Measurements from ENCODE around the gene COL6A5.

DNA sequence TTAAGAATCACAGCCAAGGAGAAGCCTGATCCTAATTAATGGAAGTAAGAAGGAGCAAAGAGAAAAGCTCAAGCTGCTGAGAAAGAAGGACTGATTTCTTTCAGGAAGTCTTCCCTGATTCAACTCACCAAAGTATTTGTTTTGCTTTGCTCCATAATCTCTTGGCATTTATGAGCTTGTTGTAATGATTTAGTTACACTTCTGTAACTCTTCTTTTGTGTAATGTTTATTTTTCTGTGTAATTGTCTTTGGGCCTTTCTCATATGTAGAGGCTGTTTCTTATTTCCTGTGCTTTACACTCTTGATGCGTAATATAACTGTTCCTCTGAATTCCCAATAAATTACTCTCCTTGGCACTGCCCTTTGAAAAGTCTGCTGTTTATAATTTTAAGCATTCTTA lies 80.0 kb downstream of the COL6A5 start:
- TF ChIP-seq, protein P1, sequence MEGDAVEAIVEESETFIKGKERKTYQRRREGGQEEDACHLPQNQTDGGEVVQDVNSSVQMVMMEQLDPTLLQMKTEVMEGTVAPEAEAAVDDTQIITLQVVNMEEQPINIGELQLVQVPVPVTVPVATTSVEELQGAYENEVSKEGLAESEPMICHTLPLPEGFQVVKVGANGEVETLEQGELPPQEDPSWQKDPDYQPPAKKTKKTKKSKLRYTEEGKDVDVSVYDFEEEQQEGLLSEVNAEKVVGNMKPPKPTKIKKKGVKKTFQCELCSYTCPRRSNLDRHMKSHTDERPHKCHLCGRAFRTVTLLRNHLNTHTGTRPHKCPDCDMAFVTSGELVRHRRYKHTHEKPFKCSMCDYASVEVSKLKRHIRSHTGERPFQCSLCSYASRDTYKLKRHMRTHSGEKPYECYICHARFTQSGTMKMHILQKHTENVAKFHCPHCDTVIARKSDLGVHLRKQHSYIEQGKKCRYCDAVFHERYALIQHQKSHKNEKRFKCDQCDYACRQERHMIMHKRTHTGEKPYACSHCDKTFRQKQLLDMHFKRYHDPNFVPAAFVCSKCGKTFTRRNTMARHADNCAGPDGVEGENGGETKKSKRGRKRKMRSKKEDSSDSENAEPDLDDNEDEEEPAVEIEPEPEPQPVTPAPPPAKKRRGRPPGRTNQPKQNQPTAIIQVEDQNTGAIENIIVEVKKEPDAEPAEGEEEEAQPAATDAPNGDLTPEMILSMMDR (IDR thresholded peaks at IDR 0.05; ENCODE audit: low read depth, low read length, missing input control) = no peak
- no peak for TF ChIP-seq JUND (IDR thresholded peaks at IDR 0.05)
- TF ChIP-seq, protein P2, sequence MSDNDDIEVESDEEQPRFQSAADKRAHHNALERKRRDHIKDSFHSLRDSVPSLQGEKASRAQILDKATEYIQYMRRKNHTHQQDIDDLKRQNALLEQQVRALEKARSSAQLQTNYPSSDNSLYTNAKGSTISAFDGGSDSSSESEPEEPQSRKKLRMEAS (IDR thresholded peaks at IDR 0.05) = no peak
- TF ChIP-seq, protein P3, sequence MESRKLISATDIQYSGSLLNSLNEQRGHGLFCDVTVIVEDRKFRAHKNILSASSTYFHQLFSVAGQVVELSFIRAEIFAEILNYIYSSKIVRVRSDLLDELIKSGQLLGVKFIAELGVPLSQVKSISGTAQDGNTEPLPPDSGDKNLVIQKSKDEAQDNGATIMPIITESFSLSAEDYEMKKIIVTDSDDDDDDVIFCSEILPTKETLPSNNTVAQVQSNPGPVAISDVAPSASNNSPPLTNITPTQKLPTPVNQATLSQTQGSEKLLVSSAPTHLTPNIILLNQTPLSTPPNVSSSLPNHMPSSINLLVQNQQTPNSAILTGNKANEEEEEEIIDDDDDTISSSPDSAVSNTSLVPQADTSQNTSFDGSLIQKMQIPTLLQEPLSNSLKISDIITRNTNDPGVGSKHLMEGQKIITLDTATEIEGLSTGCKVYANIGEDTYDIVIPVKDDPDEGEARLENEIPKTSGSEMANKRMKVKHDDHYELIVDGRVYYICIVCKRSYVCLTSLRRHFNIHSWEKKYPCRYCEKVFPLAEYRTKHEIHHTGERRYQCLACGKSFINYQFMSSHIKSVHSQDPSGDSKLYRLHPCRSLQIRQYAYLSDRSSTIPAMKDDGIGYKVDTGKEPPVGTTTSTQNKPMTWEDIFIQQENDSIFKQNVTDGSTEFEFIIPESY (IDR thresholded peaks at IDR 0.05) = no peak
